ENCODE results near the gene SBK3.
"Not testable (repeated sequence)": the region's sequence is repeated elsewhere in the genome, so short reads cannot be mapped to it uniquely, and the experiment has no call there.

Gene SBK3

DNA sequence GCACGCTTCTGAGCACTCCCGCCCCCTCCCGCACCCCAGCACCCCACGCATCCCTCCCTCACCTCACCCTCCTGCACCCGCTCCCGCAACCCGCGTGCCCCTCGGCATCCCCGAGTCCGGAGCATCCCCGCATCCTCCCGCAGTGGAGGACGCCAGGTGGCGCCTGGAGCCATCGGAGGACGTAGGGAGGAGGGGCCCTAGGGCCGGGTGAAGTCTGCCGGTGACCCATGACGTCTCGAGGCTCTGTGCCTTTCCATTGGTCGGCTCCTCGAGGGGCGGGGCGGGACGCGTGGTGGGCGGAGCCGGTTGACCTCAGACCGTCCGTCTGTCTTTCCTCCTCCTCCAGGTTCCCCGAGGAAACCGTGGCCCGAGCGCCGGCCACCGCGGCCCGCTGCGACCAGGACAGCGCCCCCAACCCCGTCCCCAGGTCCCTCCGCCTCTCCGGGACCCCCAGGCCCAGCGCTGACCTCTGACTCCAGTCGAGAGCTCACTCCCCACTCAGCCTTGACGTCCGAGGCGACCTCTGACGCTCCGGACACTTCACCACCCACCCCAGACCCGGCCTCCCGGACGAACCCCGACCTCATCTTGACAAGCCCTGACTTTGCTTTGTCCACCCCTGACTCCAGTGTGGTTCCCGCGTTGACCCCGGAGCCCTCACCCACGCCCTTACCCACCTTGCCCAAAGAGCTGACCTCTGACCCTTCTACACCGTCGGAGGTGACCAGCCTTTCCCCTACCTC lies 28.3 kb downstream of the SBK3 start:
- peak; percentile 90 for DNase-seq

DNA sequence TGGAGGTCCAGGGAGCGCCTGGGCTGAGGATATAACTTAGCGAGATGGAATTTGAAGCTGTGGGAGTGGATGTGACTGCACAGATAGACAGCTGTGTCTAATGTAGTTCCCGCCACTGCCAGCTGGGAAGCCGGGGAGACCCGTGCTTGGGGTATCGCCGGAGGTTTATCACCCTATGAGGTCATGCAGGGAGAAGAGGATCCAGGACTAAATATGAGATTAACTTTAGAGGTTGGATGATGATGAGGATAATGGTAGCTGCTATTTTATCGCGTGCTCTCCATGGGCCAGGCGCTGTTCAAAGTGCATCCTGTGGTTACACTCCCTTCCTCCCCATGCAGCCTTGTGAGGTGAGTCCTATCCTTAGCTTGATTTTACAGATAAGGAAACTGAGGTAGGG lies 37.2 kb downstream of the SBK3 start:
- DNase-seq: no peak

DNA sequence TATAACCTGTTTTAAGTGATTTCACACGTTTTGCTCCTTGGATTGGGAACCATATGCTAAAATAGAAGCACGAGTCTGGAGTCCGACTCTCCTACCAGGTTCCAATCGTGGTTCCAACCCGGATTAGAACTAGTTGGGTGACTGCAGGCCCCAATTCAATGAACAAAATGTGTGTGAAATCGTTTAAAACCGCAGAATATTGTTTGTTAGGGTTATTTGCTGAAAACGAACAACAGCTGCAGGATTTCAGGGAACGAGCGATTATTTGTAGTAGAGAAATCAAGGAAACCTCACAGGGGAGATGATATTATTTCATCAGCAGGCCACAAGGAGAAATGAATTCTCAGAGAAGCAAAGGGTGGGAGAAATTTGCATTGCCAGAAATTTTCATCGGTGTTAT lies 40.4 kb downstream of the SBK3 start:
- DNase-seq: no peak

DNA sequence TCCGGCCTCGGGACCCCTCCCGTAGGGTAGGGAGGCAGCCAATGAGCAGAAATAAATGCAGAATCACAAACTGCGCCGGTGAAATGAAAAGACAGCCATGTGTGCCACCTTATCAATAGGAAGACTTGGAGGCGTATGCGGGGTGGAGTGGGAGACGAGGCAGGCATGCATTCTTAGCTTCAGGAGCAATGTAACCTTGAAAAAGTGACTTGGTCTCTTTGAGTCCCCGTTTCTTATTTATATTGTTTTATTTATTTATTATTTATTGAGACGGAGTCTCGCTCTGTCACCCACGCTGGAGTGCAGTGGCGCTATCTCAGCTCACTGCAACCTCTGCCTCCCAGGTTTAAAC lies 41.1 kb downstream of the SBK3 start:
- no peak for DNase-seq

DNA sequence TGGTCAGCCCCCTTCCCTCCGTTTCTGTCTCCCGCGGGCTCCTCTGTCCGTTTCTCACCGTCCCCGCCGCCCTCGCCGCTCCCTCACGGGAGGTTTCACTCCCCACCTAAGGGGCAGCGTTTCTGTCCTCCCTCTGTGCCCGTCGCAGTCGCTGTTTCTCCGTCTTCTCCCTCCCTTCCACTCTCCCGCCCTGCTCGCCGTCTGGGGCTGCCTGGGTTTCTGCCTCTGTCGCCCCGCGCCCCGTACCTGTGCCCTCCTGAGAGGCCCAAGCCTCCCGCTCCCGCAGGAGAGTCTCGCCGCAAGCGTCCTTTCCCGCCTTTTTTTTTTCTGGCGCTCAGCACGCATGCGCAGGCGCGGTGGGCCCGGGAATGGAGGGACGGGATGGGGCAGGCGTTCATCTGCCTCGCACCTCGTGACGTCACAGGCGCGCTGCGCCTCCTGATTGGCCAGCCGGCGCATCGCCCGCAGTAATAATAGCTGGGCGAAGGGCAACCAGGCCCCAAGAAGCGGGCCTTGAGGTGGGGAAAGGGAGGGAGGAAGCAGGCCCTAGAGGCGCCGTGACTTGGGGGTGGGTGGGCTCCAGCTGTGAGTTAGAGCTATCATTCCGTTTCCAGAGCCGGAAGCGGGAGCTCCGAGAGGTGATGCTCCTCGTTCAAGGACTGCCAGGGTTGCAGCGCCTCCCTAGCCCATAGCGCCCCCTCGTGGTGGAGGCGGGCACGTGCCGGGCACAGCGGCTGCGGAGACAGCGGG lies 41.7 kb downstream of the SBK3 start:
- peak; percentile 94 for DNase-seq

DNA sequence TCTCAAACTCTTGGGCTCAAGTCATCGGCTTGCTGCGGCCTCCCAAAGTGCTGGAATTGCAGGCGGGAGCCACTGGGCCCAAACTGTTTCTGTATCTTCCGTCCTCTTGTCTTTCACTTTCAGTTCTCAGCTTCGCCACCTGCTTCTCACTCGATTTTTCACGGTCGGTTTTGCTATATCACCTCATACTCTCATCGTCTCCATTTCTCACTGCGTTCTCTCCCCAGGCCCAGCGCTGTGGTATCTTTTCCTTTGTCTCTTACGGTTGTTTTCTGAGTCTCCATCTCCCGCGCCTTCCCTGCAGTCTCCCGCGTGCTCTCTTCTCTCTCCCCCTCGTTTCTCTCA lies 42.2 kb downstream of the SBK3 start:
- DNase-seq: no peak

DNA sequence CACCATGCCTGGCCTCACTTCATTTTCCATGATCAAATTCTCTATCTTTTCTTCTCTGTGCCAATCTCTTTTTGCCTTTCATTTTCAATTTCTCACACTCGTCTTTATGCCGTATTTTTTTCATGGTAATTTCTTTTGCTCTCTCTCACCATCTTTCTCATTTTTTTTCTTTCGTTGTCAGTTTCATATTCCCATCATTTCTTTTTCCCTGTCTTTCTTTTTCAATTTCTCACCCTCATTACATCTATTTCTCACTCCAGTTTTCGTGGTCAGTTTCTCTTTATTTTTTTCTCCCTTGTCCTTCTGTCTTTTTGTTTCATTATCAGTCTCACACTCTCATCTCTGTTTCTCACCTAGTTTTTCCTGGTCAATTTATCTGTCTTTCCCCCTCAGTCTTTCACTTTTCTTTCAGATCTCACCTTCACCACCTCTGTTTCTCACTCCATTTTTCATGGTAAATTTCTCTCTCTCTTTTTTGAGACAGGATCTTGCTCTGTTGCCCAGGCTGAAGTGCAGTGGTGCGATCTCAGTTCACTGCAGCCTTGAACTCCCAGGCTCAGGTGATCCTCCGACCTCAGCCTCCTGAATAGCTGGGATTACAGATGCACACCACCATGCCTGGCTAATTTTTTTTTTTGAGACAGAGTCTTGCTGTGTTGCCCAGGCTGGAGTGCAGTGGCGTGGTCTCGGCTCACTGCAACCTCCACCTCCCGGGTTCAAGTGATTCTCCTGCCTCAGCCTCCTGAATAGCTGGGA lies 43.0 kb downstream of the SBK3 start:
- no peak for DNase-seq

DNA sequence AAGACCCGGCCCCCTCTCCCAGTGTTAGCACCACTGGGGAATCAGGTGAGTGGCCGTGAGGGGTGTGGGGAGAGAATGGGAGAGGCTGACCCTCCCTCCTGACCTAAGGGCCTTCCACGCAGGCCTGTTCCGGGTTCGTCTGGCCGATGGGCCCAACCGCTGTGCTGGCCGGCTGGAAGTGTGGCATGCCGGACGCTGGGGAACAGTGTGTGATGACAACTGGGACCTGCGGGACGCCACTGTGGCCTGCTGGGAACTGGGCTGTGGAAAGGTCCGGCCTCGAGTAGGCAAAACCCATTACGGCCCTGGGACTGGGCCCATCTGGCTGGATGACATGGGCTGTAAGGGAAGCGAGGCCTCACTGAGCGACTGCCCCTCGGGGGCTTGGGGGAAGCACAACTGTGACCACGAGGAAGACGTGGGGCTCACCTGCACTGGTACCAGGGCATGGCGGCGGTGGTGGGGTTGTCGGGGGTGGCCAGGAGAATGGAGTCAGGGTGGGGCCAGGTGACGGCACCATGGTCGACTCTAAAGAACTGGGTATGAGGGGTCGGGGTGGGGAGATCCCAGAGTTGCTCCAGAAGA lies 44.9 kb downstream of the SBK3 start:
- DNase-seq: no peak

DNA sequence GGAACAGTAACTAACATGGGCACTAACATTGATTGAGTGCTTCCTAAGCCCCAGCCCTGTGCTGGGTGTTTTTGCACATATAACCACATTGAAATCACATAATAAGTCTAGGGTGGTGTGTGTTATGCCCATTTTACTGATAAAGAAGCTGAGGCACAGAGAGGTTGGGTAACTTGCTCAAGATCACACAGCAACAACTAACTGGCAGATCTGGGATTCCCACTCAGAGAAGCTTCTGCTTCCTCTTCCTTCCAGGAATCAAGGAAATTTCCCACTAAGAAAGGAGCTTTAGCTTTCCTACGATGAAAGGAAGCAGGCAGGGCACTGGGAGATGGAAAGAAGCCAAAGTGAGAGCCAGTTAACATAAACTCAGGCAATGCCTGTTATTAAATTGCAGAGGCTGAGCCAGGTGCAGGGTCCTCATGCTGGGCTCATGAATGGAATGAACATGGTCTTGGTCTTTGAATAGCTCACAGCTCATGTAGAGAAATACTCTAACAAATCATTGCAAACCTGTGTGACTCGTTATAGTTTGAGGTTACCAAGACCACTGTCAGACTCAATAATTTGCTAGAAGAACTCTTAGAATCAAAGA lies 47.0 kb downstream of the SBK3 start:
- no peak for DNase-seq

DNA sequence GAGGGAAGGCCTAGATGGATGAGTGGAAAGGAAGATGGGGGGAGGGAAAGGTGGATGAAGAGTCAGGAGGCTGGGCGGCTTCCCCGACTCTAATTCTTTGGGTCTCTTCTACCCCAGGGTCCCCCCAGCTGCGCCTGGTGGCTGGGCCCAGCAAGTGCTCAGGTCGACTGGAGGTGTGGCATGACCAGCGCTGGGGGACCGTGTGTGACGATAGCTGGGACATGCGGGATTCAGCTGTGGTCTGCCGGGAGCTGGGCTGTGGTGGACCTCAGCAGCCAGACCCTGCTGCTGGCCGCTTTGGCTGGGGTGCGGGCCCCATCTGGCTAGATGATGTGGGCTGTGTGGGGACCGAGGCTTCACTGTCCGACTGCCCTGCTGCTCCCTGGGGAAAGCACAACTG lies 47.6 kb downstream of the SBK3 start:
- DNase-seq: no peak

DNA sequence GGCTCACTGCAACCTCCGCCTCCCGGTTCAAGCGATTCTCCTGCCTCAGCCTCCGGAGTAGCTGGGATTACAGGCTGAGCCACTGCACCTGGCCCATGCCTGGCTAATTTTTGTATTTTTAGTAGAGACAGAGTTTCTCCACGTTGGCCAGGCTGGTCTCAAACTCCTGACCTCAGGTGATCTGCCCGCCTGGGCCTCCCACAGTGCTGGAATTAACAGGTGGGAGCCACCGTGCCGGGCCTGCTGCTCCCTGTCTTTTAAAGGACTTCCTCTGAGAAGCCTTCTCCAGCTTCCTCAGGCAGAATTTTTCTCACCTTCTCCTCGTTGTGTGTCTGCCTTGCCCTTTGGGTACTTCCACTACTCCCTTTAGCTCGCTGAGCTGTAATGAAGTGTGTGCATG lies 48.5 kb downstream of the SBK3 start:
- not testable (repeated sequence) for DNase-seq

DNA sequence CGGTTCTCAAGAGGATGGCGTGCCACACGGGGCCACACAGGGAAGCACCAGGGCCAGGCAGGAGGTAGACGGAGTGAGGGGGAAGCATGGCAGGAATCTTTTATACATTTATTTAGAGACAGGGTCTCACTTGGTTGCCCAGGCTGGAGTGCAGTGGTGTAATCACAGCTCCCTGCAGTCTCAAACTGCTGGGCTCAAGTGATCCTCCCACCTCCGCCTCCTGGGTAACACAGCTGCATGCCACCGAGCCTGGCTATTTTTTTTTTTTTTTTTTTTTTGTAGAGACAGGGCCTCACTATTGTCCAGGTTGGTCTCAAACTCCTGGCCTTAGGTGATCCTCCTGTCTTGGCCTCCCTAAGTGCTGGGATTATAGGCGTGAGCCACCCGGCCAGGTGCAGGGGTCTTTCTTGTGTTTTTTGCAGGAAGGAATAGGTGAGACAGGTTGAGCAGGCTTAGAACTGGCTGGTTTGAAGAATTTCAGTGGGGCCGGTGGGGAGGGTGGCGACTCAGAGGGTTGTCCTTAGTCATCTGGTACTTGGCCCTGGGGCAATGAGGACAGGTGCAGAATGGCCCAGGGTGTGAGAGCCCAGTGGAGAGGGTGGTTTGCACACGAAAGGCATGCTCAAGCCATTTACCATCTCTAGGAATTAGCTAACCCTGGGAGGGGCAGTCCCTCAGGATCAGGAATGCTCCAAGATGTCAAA lies 49.5 kb downstream of the SBK3 start:
- no peak for DNase-seq

DNA sequence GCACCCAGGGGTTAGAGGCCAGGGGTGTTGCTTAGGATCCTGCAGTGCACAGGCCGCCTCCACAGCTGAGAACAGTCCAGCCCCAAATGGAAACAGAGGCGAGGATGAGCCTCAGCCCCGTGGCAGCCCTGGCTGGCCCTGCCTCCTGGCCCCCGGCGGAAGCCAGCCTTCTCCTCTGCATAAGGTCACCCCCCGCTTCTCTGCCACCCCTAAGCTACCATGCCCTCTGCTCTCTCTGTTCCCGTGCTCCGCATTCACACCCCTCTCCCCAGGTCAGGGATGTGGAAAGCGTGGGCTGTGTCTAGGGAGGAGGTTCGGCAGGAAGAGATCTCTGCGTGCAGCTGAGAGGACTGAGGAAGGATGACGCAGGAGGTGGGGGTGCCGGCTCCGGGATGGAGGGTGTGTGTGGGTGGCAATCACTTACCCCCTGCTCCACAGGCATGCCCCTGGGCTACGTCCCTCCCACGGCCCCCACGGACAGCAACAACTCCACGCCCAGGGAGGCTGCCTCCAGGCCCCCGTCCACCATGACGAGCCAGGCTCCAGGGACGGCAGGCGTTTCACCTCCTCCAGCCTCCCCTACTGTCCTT lies 51.1 kb downstream of the SBK3 start:
- DNase-seq: no peak

DNA sequence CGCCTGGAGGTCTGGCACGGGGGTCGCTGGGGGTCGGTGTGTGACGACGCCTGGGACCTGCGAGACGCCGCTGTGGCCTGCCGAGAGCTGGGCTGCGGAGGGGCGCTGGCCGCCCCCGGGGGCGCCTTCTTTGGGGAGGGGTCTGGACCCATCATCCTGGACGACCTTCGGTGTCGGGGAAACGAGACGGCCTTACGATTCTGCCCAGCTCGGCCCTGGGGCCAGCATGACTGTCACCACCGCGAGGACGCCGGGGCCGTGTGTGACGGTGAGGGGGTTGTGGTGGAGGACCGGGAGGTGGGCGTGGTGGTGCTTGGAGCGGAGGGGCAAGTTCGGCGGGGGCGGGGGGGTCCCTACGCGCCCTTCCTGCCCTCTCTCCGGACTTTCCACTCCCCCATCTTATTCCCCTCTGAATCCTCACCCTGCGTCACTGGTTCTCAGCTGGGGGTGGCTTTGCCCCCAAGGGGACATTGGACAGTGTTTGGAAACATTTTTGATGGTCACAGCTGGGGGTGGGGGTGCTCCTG lies 51.6 kb downstream of the SBK3 start:
- DNase-seq: no peak

DNA sequence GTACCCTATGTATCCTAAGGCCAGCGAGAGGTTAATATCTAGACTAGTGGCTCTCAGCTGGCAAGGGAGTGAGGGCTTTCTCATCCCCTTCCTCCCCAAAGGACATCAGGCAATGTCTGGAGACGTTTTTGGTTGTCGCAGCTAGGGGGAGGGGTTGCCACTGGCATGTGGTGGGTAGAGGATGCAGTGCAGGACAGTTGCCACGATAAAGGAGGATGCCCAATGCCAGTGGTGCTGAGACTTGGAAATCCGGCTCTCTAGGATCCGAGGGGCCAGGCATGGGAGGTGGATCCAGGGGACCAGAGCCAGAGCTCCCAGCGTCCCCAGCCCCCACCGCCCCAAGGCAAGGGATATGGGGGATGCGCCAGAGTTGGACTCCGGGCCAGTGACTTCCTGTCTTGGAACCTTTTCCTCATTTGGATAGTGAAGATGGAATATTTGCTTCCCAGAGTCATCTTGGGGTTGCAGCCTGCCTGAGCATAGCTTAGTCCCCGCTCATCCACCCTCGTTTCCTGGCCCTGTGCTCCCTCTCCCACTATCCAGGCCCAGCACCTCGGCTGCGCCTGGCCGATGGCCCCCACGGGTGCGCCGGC lies 52.2 kb downstream of the SBK3 start:
- DNase-seq: no peak

DNA sequence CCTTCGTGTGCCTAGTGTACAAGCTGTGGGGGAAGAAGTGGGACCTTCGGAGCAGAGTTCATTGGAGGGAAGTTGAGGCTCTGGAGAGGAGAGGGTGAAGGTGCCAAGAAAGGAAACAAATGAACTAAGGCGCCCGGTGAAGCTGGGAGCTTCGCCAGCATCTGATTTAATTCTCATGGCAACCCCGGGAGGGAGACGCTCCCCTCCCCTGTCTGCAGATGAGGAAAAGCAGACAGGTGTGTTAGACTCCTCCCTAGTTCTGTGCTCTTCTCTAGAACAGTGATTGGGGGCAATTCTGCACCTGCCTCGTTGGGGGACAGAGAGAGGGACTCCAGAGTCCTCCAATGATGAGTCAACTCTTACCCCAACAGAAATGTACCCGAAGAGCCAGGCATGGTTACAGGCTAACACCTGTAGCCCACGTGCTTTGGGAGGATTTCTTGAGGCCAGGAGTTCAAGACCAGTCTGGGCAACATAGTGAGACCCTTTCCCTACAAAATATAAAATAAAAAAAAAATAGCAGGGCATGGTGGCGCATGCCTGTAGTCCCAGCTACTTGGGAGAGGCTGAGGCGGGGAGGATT lies 52.9 kb downstream of the SBK3 start:
- DNase-seq: no peak

DNA sequence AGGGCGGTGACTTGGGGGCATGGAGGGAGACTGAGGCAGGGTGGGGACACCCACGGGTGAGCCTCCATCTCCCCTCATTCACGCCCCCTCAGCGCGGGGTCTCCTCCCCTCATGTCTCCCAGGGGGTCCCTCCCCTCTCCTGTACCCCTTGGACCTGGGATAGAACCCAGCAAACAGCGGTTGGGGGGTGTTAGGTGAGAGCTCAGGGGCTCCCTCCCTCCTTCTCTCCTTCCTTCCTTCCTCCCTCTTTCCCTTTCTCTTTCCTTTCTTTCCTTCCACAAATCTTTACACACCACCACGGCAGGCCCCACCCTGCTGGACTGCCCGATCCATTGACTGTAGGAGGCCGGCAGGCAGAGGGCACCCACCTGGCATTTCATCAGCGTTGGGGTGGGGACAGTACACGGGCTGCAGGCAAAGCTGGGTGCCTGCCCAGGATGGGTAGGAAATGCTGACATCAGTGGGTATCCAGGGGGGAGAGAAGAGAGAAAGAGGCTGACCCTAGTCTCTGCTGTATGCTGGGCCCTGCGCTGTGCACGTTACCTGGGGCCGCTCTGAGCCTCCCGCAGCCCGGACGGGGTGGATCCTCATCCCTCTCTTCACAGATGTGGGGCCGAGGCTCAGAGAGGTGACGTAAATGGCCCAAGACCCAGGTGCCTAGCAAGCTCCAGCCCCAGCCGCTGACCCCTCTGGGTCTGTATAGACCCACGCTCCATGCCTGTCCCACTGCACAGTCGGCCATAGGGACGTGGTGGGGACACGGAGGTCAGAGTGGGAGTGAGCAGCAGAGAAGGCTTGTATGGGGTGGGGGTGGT lies 53.6 kb downstream of the SBK3 start:
- DNase-seq: no peak
